ENCODE results near the gene FAM219A. TPM values are rescaled to one million over a fixed set of nuclear protein-coding genes. Genes with fewer than 3 reads are reported as not detected.

FAM219A gene
- total RNA-seq, 2 donors from 2014 or later = 6.5 to 6.6 TPM

DNA sequence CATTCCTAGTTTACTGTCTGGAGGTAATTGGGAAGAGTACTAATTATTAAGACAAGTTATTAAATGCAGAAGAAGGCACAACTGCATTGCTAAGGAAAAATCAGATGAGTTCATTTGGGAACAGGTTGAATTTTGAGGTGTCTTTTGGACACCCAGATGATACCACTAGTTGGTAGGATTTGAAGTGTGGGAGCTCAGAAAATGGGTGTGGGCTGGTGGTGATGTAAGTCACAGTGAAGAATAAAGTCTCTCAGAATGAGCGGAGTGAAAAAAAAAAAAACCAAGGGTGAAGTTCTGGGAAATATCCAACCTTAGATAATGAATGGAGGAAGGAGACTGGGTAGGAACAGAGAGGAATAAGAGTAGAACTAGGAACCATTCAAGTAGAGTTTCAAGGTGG lies 46.0 kb downstream of the FAM219A start:
- no peaks in the 10 kb centered on the region for H3K27me3 ChIP-seq
- 33 to 89% methylated on average over 1 of the region's 1 CpG for WGBS, 2 donors
- intact Hi-C loops (cut with DNase I) = no loop called here

DNA sequence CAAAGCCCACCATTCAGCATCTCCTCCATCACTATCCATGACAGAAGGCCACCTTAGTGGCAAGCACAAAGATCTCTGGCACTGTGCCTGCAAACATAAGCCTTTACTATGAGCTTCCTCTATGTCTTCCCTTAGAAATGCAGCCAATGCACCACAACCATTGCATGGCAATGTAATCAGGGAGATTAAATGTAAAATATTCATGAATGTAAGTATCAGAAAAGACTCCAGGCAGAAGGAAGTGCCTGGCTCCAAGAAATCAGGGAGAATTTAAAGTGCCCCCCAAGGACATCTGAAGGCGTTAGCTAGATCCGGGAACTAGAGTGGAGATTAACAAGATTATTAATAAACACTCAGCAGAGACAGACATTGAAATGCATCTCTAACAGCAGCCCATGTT lies 49.2 kb downstream of the FAM219A start:
- WGBS, 2 donors = 67 to 77% methylated on average over 2 of the region's 2 CpGs
- intact Hi-C loops (cut with DNase I) = loop anchor here (5.0 kb wide), 1 partner anchor 183 kb away; no protein-coding TSS in a partner anchor

More for the DNA sequence above, 46.0 kb downstream of the FAM219A start:
- no peak overlapping the region for H3K4me3 ChIP-seq
- no peak for DNase-seq
- H3K27ac ChIP-seq = no peak overlapping the region
- no peak for ATAC-seq
- TF ChIP-seq, protein P1, sequence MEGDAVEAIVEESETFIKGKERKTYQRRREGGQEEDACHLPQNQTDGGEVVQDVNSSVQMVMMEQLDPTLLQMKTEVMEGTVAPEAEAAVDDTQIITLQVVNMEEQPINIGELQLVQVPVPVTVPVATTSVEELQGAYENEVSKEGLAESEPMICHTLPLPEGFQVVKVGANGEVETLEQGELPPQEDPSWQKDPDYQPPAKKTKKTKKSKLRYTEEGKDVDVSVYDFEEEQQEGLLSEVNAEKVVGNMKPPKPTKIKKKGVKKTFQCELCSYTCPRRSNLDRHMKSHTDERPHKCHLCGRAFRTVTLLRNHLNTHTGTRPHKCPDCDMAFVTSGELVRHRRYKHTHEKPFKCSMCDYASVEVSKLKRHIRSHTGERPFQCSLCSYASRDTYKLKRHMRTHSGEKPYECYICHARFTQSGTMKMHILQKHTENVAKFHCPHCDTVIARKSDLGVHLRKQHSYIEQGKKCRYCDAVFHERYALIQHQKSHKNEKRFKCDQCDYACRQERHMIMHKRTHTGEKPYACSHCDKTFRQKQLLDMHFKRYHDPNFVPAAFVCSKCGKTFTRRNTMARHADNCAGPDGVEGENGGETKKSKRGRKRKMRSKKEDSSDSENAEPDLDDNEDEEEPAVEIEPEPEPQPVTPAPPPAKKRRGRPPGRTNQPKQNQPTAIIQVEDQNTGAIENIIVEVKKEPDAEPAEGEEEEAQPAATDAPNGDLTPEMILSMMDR (IDR thresholded peaks at IDR 0.05) = no peak
- no peak for TF ChIP-seq POLR2A (IDR thresholded peaks at IDR 0.05)
- H3K9me3 ChIP-seq = no peaks in the 10 kb centered on the region
- H3K36me3 ChIP-seq (replicated peaks in 1 of 2; ENCODE audit: insufficient read depth in 1 of 2, low read depth in 2 of 2) = no peaks in the 10 kb centered on the region
- H3K4me1 ChIP-seq = no peaks in the 10 kb centered on the region

DNA sequence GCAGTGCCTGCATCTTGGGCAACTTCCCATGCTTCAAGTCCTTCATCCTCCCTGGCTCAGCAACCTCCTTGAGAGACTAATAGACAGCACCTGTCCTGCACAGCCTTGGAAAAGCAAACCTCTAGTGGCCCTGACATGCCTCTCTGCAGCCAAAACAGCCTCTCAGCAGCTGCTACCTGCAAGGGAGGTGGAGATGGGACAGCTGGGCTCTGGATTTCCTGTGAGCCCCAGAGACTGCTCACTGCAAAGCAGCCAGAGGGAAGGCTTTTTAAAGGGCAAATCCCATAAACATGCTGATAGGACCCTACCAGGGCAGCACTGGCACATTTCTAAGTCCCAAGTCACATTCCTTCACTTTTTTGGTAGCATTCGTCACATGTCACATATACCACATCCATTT lies 50.2 kb downstream of the FAM219A start:
- no peak for DNase-seq

More for the DNA sequence above, 49.2 kb downstream of the FAM219A start:
- Histone ChIP-seq H3K4me3 (no peak overlapping the region), H3K27me3 (no peaks in the 10 kb centered on the region), H3K4me1 (no peaks in the 10 kb centered on the region), H3K27ac (no peak overlapping the region), H3K36me3 (replicated peaks in 1 of 2; ENCODE audit: insufficient read depth in 1 of 2, low read depth in 2 of 2) (no peaks in the 10 kb centered on the region), H3K9me3 (no peaks in the 10 kb centered on the region)
- ATAC-seq (no peak), DNase-seq (no peak)
- TF ChIP-seq POLR2A (IDR thresholded peaks at IDR 0.05) = no peak
- TF ChIP-seq, protein P1 (IDR thresholded peaks at IDR 0.05) = no peak

DNA sequence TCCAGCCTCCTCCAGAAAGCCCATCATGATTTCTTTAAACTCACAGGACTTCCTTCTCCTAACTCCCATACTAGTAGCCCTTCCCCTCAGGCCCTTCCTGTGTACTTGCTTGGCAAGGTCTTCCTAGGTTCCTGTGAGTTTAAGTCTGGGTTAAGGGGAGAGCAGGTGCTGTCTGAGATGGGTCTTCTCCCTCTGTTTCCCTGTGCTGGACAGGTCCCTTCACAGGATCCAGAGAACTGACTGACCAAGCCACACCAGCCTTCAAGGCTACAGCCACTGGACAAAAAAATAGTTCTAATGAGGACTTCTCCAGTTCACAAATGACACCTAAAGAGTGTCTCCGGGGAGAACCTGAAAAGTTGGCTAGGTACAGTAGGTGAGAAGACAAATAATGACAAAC lies 52.2 kb downstream of the FAM219A start:
- TF ChIP-seq, protein P1 (IDR thresholded peaks at IDR 0.05) = no peak
- no peak for TF ChIP-seq POLR2A (IDR thresholded peaks at IDR 0.05)
- intact Hi-C loops (cut with DNase I) = loop anchor here (5.0 kb wide), 1 partner anchor 186 kb away; no protein-coding TSS in a partner anchor

More for the DNA sequence above, 50.2 kb downstream of the FAM219A start:
- Histone ChIP-seq H3K27ac (no peak overlapping the region), H3K4me3 (no peak overlapping the region), H3K27me3 (no peaks in the 10 kb centered on the region), H3K9me3 (no peaks in the 10 kb centered on the region), H3K36me3 (replicated peaks in 1 of 2; ENCODE audit: insufficient read depth in 1 of 2, low read depth in 2 of 2) (no peaks in the 10 kb centered on the region), H3K4me1 (no peaks in the 10 kb centered on the region)
- TF ChIP-seq, protein P1 (IDR thresholded peaks at IDR 0.05) = no peak
- TF ChIP-seq POLR2A (IDR thresholded peaks at IDR 0.05) = no peak
- WGBS, 2 donors = 77 to 100% methylated on average over 1 of the region's 1 CpG
- intact Hi-C loops (cut with DNase I) = loop anchor here (5.0 kb wide), 1 partner anchor 184 kb away; no protein-coding TSS in a partner anchor
- no peak for ATAC-seq

DNA sequence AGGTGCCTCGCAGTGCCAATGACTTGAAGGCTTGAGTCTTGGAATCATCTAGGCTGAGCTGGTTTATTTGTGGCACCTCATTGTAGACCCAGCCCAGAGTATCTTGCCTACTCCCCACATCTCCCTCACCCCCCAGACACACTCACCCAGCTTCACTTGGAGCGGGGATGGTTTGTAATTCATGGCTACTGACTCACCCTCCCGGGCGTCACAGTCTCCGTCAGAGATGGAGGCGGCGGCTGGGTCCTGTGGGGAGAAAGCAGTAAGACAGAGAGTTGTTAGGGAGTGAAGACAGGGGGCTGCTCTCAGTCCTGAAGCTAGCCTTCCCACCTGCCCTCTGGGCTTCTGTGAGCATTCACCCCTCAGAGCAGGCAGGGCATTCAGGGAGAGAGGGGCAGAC lies 52.7 kb downstream of the FAM219A start:
- TF ChIP-seq POLR2A (IDR thresholded peaks at IDR 0.05) = no peak
- TF ChIP-seq, protein P1 (IDR thresholded peaks at IDR 0.05) = no peak
- DNase-seq = no peak
- Histone ChIP-seq H3K36me3 (replicated peaks in 1 of 2; ENCODE audit: insufficient read depth in 1 of 2, low read depth in 2 of 2) (peaks cover 0 to 4% of the 10 kb centered on the region in 2 donors), H3K9me3 (no peaks in the 10 kb centered on the region), H3K27ac (no peak overlapping the region), H3K4me1 (no peaks in the 10 kb centered on the region), H3K4me3 (no peak overlapping the region), H3K27me3 (no peaks in the 10 kb centered on the region)
- intact Hi-C loops (cut with DNase I) = loop anchor here (5.0 kb wide), 1 partner anchor 187 kb away; no protein-coding TSS in a partner anchor
- WGBS, 2 donors = 88 to 91% methylated on average over 7 of the region's 7 CpGs
- ATAC-seq = no peak

More for the DNA sequence above, 52.2 kb downstream of the FAM219A start:
- ATAC-seq (no peak), DNase-seq (no peak)
- Histone ChIP-seq H3K4me3 (no peak overlapping the region), H3K27ac (no peak overlapping the region), H3K36me3 (replicated peaks in 1 of 2; ENCODE audit: insufficient read depth in 1 of 2, low read depth in 2 of 2) (peaks cover 0 to 4% of the 10 kb centered on the region in 2 donors), H3K4me1 (no peaks in the 10 kb centered on the region), H3K9me3 (no peaks in the 10 kb centered on the region), H3K27me3 (no peaks in the 10 kb centered on the region)
- 67 to 100% methylated on average over 1 of the region's 1 CpG for WGBS, 2 donors
